GM23338 (cell line): ENCODE results near the gene MMP25. TPM values are rescaled to one million over a fixed set of nuclear protein-coding genes. Genes with fewer than 3 reads are reported as not detected.

ENCODE experiments used
- ATAC-seq: fragments of 200-7000 bp; cut with Tn5 transposase; 3 replicates; pipeline ENCODE4 v1.9.1; 2020
- DNase-seq: peaks from one replicate; pipeline ENCODE4 v3.0.0-alpha.2; 2015; ENCODE audit warnings: low spot score
- H2AFZ ChIP-seq: fragments of 200-600 bp; sonication (generic); 2 replicates; pipeline ENCODE4 v1.8.0; 2016; ENCODE audit warnings: antibody characterized with exemption, mild to moderate bottlenecking, moderate library complexity
- H3F3A ChIP-seq: fragments of 200-600 bp; sonication (generic); replicated peaks from 2 replicates; pipeline ENCODE4 v1.8.0; 2017; ENCODE audit warnings: antibody characterized with exemption, mixed run types, low read depth
- H3K27ac ChIP-seq: fragments of 200-600 bp; sonication (generic); 2 replicates; pipeline ENCODE4 v1.6.1; 2016; ENCODE audit warnings: low read depth
- H3K27me3 ChIP-seq: fragments of 200-600 bp; sonication (generic); 2 replicates; pipeline ENCODE4 v1.8.0; 2016; ENCODE audit warnings: mild to moderate bottlenecking, mixed run types, moderate library complexity; ENCODE audit not compliant: insufficient read depth
- H3K36me3 ChIP-seq: fragments of 200-600 bp; sonication (generic); 2 replicates; pipeline ENCODE4 v1.8.0; 2016; ENCODE audit warnings: mild to moderate bottlenecking; ENCODE audit not compliant: insufficient read depth
- H3K4me1 ChIP-seq: fragments of 200-600 bp; sonication (generic); 2 replicates; pipeline ENCODE4 v1.8.0; 2016; ENCODE audit warnings: mild to moderate bottlenecking, moderate library complexity; ENCODE audit not compliant: insufficient read depth
- H3K4me2 ChIP-seq: fragments of 200-600 bp; sonication (generic); 2 replicates; pipeline ENCODE4 v1.7.1; 2017; ENCODE audit warnings: mixed run types
- H3K4me3 ChIP-seq: fragments of 200-600 bp; sonication (generic); 2 replicates; pipeline ENCODE4 v1.6.1; 2016; ENCODE audit warnings: mixed run types
- H3K79me2 ChIP-seq: fragments of 200-600 bp; sonication (generic); replicated peaks from 2 replicates; pipeline ENCODE4 v1.8.0; 2017; ENCODE audit warnings: mild to moderate bottlenecking; ENCODE audit not compliant: insufficient read depth
- H3K9me2 ChIP-seq: fragments of 200-600 bp; sonication (generic); 2 replicates; pipeline ENCODE4 v1.8.0; 2017; ENCODE audit not compliant: insufficient read depth
- H4K20me1 ChIP-seq: fragments of 200-600 bp; sonication (generic); replicated peaks from 2 replicates; pipeline ENCODE4 v1.8.0; 2017; ENCODE audit warnings: mild to moderate bottlenecking; ENCODE audit not compliant: insufficient read depth
- H3K27ac Mint-ChIP-seq: 2 replicates; pipeline ENCODE4 v1.8.0; 2020; ENCODE audit warnings: inconsistent platforms, mild to moderate bottlenecking, moderate library complexity, mixed read lengths
- H3K27me3 Mint-ChIP-seq: 3 replicates; pipeline ENCODE4 v1.8.0; 2022; ENCODE audit warnings: low read depth, mild to moderate bottlenecking, moderate library complexity, mixed read lengths, inconsistent platforms; ENCODE audit not compliant: insufficient read depth, poor library complexity
- H3K36me3 Mint-ChIP-seq: 3 replicates; pipeline ENCODE4 v1.8.0; 2021; ENCODE audit warnings: low read depth, mild to moderate bottlenecking, inconsistent platforms, moderate library complexity, mixed read lengths
- H3K4me1 Mint-ChIP-seq: 3 replicates; pipeline ENCODE4 v1.8.0; 2020; ENCODE audit warnings: mild to moderate bottlenecking, inconsistent platforms, mixed read lengths
- H3K4me3 Mint-ChIP-seq: 3 replicates; pipeline ENCODE4 v1.8.0; 2021; ENCODE audit warnings: moderate library complexity, mild to moderate bottlenecking, inconsistent platforms, mixed read lengths
- H3K9me3 Mint-ChIP-seq: 3 replicates; pipeline ENCODE4 v1.8.0; 2020; ENCODE audit warnings: moderate library complexity, mild to moderate bottlenecking, inconsistent platforms, mixed read lengths
- EZH2 ChIP-seq: fragments of 200-600 bp; sonication (generic); IDR thresholded peaks from one replicate; pipeline ENCODE4 v1.8.0; 2017; ENCODE audit warnings: antibody characterized with exemption, mild to moderate bottlenecking, low read depth; ENCODE audit not compliant: unreplicated experiment
- JUNB ChIP-seq: IDR thresholded peaks from one replicate; pipeline ENCODE4 v1.6.1; 2016; ENCODE audit warnings: antibody characterized with exemption; ENCODE audit not compliant: unreplicated experiment
- POLR2AphosphoS5 ChIP-seq: IDR thresholded peaks from 2 replicates; pipeline ENCODE4 v1.6.1; 2016; ENCODE audit warnings: antibody characterized with exemption, low read depth
- STAT1 ChIP-seq: IDR thresholded peaks from one replicate; pipeline ENCODE4 v1.6.1; 2016; ENCODE audit warnings: antibody characterized with exemption; ENCODE audit not compliant: unreplicated experiment
- ZNF114 ChIP-seq: fragments of 250-450 bp; sonication (Bioruptor Pico); IDR thresholded peaks from 2 replicates; pipeline ENCODE4 v1.5.0; 2020; ENCODE audit warnings: mild to moderate bottlenecking, moderate library complexity
- ZNF331 ChIP-seq: fragments of 250-450 bp; sonication (Bioruptor Pico); IDR thresholded peaks from 2 replicates; pipeline ENCODE4 v1.5.0; 2020; ENCODE audit warnings: low read depth, mild to moderate bottlenecking, moderate library complexity
- polyA plus RNA-seq: library from polyadenylated mRNA; unstranded; fragments of >200 nt; fragmentation: Nextera tagmentation; extraction: Ambion mirVana; gene quantifications from 2 replicates; pipeline ENCODE4 v1.2.1, GENCODE V29; 2016
- total RNA-seq: library from RNA; depleted of rRNA; stranded (reverse); fragments of >200 nt; shearing (Covaris generic); gene quantifications from 2 replicates; pipeline ENCODE4 v1.2.3, GENCODE V29; 2014
- TF ChIP-seq, protein P1 (sequence below): IDR thresholded peaks from 2 replicates; pipeline ENCODE4 v1.6.1; 2016; ENCODE audit warnings: antibody characterized with exemption
- TF ChIP-seq, protein P2 (sequence below): fragments of 250-450 bp; sonication (Bioruptor Pico); IDR thresholded peaks from 2 replicates; pipeline ENCODE4 v1.5.0; 2020; ENCODE audit warnings: mild to moderate bottlenecking, moderate library complexity

Gene MMP25
- total and polyA plus RNA-seq, 2 experiments from 2014 or later, result 7.7 to 15.9 TPM

DNA sequence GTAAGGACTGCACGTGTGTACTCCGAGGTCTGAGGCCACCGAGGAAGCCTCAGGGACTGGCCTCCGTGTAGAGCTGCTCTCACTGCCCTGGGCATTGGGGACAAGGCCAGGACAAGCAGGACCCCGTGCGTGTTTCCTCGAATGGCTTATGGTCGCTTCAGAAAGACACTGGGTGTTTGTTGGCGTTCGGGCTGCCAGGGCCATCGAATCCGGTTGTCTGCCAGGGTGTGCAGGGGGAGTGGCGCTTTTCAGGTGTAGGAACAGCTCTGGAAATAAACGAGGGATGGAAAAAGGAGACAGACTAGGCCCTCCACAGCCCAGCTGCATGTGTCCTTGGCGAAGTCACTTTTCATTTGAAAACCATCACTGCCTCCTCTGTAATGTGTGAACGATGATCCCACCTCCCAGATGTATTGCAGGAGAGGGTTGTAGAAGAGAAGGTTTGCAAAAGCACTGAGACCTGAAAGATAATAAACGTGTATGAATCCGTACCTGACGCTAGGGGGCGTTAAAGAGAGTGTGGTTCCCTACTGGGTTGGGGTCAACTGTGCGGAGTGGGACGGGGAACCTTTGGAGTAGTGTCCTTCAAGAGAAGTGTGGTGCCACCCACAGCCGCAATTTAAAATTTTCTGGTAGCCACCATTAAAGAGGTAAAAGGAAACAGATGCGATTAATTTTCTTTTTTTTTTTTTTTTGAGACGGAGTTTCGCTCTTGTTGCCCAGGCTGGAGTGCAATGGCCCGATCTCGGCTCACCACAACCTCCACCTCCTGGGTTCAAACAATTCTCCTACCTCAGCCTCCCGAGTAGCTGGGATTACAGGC lies 54.9 kb downstream of the MMP25 start (continued):
- TF ChIP-seq ZNF331 (CRISPR knock-in tag), result no peak

DNA sequence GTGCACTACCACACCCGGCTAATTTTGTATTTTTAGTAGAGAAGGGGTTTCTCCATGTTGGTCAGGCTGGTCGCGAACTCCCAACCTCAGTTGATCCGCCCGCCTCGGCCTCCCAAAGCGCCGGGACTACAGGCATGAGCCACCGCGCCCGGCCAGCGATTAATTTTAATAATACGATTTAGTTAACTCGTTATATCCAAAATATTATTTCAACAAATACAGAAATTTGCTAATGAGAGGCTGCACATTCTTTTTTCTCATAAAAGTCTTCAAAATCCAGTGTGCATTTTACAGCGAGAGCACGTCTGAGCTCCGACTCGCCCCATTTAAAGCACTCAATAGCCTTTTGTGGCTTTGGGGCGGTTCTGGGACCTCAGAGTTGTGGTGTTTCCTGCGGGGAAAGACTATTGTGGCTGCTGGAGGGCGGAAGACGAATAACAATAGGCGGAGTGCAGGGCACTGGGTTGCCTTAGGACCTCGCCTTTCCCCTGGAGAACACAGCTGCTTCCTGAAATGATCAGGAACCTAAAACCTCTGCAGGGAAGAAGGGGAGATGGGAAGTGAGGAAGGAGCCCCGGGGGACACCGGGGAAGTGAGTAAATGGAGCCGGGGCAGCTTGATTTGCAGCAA lies 55.6 kb downstream of the MMP25 start:
- H2AFZ ChIP-seq, result no peak overlapping the region
- H3K36me3 ChIP-seq, result no peaks in the 10 kb centered on the region
- Mint-ChIP-seq H3K27me3 (peaks cover 34% of the 10 kb centered on the region), H3K27ac (peak overlapping the region; percentile 87), H3K4me1 (peaks cover 43% of the 10 kb centered on the region), H3K4me3 (peak overlapping the region; percentile 53), H3K36me3 (peaks cover 18% of the 10 kb centered on the region), H3K9me3 (no peaks in the 10 kb centered on the region; the same call in none of the 3 replicates)
- H3K9me2 ChIP-seq, result no peaks in the 10 kb centered on the region
- H4K20me1 ChIP-seq, result no peaks in the 10 kb centered on the region
- TF ChIP-seq, protein P1, sequence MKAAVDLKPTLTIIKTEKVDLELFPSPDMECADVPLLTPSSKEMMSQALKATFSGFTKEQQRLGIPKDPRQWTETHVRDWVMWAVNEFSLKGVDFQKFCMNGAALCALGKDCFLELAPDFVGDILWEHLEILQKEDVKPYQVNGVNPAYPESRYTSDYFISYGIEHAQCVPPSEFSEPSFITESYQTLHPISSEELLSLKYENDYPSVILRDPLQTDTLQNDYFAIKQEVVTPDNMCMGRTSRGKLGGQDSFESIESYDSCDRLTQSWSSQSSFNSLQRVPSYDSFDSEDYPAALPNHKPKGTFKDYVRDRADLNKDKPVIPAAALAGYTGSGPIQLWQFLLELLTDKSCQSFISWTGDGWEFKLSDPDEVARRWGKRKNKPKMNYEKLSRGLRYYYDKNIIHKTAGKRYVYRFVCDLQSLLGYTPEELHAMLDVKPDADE, result peak; percentile 45; the same call in 1 of the 2 replicates
- TF ChIP-seq POLR2AphosphoS5 (peak; percentile 47), STAT1 (no peak), ZNF331 (CRISPR knock-in tag) (no peak), ZNF114 (CRISPR knock-in tag) (no peak), JUNB (no peak), EZH2 (no peak)
- TF ChIP-seq, protein P2, sequence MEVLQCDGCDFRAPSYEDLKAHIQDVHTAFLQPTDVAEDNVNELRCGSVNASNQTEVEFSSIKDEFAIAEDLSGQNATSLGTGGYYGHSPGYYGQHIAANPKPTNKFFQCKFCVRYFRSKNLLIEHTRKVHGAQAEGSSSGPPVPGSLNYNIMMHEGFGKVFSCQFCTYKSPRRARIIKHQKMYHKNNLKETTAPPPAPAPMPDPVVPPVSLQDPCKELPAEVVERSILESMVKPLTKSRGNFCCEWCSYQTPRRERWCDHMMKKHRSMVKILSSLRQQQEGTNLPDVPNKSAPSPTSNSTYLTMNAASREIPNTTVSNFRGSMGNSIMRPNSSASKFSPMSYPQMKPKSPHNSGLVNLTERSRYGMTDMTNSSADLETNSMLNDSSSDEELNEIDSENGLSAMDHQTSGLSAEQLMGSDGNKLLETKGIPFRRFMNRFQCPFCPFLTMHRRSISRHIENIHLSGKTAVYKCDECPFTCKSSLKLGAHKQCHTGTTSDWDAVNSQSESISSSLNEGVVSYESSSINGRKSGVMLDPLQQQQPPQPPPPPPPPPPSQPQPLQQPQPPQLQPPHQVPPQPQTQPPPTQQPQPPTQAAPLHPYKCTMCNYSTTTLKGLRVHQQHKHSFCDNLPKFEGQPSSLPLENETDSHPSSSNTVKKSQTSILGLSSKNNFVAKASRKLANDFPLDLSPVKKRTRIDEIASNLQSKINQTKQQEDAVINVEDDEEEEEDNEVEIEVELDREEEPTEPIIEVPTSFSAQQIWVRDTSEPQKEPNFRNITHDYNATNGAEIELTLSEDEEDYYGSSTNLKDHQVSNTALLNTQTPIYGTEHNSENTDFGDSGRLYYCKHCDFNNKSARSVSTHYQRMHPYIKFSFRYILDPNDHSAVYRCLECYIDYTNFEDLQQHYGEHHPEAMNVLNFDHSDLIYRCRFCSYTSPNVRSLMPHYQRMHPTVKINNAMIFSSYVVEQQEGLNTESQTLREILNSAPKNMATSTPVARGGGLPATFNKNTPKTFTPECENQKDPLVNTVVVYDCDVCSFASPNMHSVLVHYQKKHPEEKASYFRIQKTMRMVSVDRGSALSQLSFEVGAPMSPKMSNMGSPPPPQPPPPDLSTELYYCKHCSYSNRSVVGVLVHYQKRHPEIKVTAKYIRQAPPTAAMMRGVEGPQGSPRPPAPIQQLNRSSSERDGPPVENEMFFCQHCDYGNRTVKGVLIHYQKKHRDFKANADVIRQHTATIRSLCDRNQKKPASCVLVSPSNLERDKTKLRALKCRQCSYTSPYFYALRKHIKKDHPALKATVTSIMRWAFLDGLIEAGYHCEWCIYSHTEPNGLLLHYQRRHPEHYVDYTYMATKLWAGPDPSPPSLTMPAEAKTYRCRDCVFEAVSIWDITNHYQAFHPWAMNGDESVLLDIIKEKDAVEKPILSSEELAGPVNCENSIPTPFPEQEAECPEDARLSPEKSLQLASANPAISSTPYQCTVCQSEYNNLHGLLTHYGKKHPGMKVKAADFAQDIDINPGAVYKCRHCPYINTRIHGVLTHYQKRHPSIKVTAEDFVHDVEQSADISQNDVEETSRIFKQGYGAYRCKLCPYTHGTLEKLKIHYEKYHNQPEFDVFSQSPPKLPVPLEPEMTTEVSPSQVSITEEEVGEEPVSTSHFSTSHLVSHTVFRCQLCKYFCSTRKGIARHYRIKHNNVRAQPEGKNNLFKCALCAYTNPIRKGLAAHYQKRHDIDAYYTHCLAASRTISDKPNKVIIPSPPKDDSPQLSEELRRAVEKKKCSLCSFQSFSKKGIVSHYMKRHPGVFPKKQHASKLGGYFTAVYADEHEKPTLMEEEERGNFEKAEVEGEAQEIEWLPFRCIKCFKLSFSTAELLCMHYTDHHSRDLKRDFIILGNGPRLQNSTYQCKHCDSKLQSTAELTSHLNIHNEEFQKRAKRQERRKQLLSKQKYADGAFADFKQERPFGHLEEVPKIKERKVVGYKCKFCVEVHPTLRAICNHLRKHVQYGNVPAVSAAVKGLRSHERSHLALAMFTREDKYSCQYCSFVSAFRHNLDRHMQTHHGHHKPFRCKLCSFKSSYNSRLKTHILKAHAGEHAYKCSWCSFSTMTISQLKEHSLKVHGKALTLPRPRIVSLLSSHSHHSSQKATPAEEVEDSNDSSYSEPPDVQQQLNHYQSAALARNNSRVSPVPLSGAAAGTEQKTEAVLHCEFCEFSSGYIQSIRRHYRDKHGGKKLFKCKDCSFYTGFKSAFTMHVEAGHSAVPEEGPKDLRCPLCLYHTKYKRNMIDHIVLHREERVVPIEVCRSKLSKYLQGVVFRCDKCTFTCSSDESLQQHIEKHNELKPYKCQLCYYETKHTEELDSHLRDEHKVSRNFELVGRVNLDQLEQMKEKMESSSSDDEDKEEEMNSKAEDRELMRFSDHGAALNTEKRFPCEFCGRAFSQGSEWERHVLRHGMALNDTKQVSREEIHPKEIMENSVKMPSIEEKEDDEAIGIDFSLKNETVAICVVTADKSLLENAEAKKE (CRISPR knock-in tag), result peak; percentile 12; the same call in 1 of the 2 replicates
- H3K4me3 ChIP-seq, result peak overlapping the region; percentile 32
- H3K27me3 ChIP-seq, result no peaks in the 10 kb centered on the region
- peak overlapping the region; percentile 95 for H3K27ac ChIP-seq
- H3F3A ChIP-seq, result peaks cover 45% of the 10 kb centered on the region
- peaks cover 14% of the 10 kb centered on the region for H3K79me2 ChIP-seq
- H3K4me2 ChIP-seq, result peak overlapping the region; percentile 50
- ATAC-seq, result peak; percentile 23
- H3K4me1 ChIP-seq, result peaks cover 40% of the 10 kb centered on the region
- DNase-seq, result peak; percentile 89
